ENCODE data around the gene TEX29. TPM values are rescaled to one million over a fixed set of nuclear protein-coding genes. Genes with fewer than 3 reads are reported as not detected.

Gene TEX29
- total RNA-seq, 1 experiment from 2014 or later = not detected

DNA sequence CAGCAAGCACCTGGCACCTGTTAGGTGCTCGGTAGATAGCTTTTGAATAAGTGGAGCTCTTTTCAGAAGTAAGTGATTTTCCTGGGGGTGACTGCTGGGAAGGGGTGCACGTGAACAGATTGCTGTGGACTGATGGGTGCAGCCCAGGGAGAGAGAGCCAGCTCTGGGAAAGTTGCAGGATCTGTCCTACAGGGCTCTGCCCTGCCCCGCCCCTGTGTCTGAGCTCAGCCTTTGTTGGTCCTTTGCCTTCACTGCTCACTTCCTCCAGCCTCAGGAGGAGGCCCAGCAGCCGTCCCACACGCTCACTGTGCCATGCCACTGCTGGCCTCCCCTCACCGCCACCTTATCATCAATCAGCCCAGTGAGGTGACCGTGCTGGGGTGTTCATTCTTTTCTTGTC lies 33.7 kb upstream of the TEX29 start:
- POLR2A ChIA-PET = no interaction called here
- H3K9me3 ChIP-seq (ENCODE audit: control insufficient read depth, insufficient read depth, low read depth, low read length) = no peaks in the 10 kb centered on the region
- no peaks in the 10 kb centered on the region for H3K27me3 ChIP-seq (ENCODE audit: control insufficient read depth, insufficient read depth, low read length)
- no TSS peak for BruUV-seq (replicated peaks)
- no peak for ATAC-seq
- H3K36me3 ChIP-seq (ENCODE audit: control insufficient read depth, insufficient read depth, low read length) = peaks cover 2% of the 10 kb centered on the region; the same call in 1 of the 2 replicates
- in situ Hi-C loops (cut with HindIII; ENCODE audit: low pct_unique_long_range_greater_than_20kb, low sequenced_read_pairs) = no loop called here
- intact Hi-C loops (cut with micrococcal nuclease; ENCODE audit: unreplicated experiment) = no loop called here
- H3K4me1 ChIP-seq (ENCODE audit: control insufficient read depth, insufficient read depth, low read length) = no peaks in the 10 kb centered on the region
- TF ChIP-seq REST (IDR thresholded peaks at IDR 0.05; ENCODE audit: insufficient read depth in 1 of 2, low read depth in 2 of 2, low read length in 1 of 2) = no peak
- TF ChIP-seq TCF7L2 (IDR thresholded peaks at IDR 0.05; ENCODE audit: low read depth, low read length) = no peak
- no peak for TF ChIP-seq POLR2AphosphoS5 (IDR thresholded peaks at IDR 0.05; ENCODE audit: low read depth, low read length)
- TF ChIP-seq, protein P1, sequence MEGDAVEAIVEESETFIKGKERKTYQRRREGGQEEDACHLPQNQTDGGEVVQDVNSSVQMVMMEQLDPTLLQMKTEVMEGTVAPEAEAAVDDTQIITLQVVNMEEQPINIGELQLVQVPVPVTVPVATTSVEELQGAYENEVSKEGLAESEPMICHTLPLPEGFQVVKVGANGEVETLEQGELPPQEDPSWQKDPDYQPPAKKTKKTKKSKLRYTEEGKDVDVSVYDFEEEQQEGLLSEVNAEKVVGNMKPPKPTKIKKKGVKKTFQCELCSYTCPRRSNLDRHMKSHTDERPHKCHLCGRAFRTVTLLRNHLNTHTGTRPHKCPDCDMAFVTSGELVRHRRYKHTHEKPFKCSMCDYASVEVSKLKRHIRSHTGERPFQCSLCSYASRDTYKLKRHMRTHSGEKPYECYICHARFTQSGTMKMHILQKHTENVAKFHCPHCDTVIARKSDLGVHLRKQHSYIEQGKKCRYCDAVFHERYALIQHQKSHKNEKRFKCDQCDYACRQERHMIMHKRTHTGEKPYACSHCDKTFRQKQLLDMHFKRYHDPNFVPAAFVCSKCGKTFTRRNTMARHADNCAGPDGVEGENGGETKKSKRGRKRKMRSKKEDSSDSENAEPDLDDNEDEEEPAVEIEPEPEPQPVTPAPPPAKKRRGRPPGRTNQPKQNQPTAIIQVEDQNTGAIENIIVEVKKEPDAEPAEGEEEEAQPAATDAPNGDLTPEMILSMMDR (IDR thresholded peaks at IDR 0.05) = no peak
- TF ChIP-seq SIN3A (IDR thresholded peaks at IDR 0.05; ENCODE audit: borderline replicate concordance, insufficient read depth, low read depth, low read length) = no peak
- CTCF ChIA-PET = no interaction called here
- H3K27ac ChIP-seq (ENCODE audit: low read length) = no peak overlapping the region
- no peak overlapping the region for H3K4me3 ChIP-seq (ENCODE audit: low read depth in 2 of 2, low read length in 2 of 2)
- DNase-seq (ENCODE audit: low read depth, low spot score) = no peak

- Histone ChIP-seq H3K27ac (ENCODE audit: low read length) (no peak overlapping the region), H3K36me3 (ENCODE audit: control insufficient read depth, insufficient read depth, low read length) (0 out of 2 replicates have a peak, but pooled peaks cover 2% of the 10 kb centered on the region), H3K9me3 (ENCODE audit: control insufficient read depth, insufficient read depth, low read depth, low read length) (no peaks in the 10 kb centered on the region), H3K4me1 (ENCODE audit: control insufficient read depth, insufficient read depth, low read length) (no peaks in the 10 kb centered on the region), H3K27me3 (ENCODE audit: control insufficient read depth, insufficient read depth, low read length) (no peaks in the 10 kb centered on the region), H3K4me3 (ENCODE audit: low read depth in 2 of 2, low read length in 2 of 2) (no peak overlapping the region)
- TF ChIP-seq, protein P1 (IDR thresholded peaks at IDR 0.05) = no peak
- TF ChIP-seq POLR2AphosphoS5 (IDR thresholded peaks at IDR 0.05; ENCODE audit: low read depth, low read length) (no peak), REST (IDR thresholded peaks at IDR 0.05; ENCODE audit: insufficient read depth in 1 of 2, low read depth in 2 of 2, low read length in 1 of 2) (no peak), SIN3A (IDR thresholded peaks at IDR 0.05; ENCODE audit: borderline replicate concordance, insufficient read depth, low read depth, low read length) (no peak), TCF7L2 (IDR thresholded peaks at IDR 0.05; ENCODE audit: low read depth, low read length) (no peak)
- ChIA-PET CTCF (no interaction called here), POLR2A (no interaction called here)
- ATAC-seq (no peak), DNase-seq (ENCODE audit: low read depth, low spot score) (no peak)
- intact Hi-C loops (cut with micrococcal nuclease; ENCODE audit: unreplicated experiment) = no loop called here
- in situ Hi-C loops (cut with HindIII; ENCODE audit: low pct_unique_long_range_greater_than_20kb, low sequenced_read_pairs) = no loop called here
- no TSS peak for BruUV-seq (replicated peaks)
These were observed 33.2 kb upstream of the TEX29 start for GRCh38 chr13:111287201-111287600.
